ENCODE data around the gene SUMO3.

Gene SUMO3

DNA sequence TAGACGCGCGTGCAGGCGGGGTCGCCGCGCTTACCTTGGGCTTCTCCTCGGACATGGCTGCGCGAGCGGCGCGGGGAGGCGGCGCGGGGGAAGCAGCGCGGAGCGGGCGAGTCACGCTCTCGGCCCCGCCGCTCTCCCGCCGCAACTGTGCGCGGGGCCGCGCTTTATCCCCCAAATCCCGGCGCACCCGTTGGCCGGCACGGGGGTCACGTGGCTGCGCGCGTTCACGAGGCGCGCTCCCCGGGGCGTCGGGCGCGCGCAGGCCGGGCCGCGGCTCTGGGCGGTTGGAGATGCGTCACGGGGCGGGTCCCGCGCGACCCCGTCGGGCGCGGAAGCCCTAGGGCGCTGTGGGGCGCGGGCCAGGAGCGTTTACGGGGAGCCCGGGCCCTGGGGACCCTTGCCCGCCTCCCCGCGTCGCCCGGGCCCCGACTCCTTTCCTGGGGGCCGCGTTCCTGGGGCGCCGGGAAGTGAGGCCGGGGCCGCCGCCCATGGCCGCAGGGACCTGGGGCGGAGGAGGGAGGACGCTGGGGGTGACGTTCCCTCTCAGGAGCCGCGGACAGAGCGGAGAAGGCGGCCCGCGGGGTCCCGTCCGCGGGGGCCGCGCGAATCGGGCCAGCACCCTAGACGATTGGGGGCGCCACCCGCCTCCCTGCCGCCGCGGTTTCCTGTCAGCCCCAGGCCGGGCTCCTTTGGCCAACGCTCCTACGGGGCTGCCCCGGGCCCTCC, at the start of gene SUMO3:
TSS of gene SUMO3 (minus strand) at position 149 of the 726 bp plus-strand sequence. CDS start at position 55, 94 bp downstream.
- DNase-seq = peak; percentile 12

DNA sequence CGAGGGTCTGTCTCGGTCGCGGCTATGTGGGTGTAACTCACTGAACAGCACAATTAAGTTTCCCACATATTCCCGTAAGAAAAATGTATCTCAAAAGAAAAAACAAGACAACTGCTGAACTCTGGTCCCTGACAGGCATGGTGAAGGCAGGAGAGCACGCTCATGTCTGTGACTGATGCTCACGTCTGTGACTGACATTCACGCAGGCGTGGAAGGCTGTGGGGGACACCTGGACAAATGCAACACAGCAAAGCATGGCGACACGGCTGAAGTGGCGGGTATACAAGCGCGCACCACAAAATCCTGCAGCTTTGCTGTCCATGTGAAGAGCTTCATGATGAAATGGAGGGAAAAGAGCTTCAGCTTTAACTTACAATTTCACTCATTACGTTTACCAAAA, 49.6 kb upstream of the SUMO3 start:
- no peak for DNase-seq

DNA sequence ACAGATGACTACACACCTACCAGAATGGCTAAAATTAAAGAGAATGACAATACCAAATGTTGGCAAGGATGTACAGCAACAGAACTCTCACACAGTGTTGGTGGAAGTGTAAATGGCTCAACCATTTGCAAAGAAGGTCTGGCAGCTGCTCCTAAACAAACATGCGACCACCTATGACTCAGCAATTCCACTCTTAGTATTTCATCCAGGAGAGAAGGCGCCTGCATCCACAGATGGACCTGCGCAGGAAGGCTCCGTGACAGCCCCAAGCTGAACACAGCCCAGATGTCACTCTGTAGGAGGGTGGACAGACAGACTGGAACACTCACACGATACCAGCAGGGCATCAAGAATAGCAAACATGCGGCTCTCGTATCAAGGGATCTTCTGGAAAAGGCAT, 48.9 kb upstream of the SUMO3 start:
- DNase-seq = no peak

DNA sequence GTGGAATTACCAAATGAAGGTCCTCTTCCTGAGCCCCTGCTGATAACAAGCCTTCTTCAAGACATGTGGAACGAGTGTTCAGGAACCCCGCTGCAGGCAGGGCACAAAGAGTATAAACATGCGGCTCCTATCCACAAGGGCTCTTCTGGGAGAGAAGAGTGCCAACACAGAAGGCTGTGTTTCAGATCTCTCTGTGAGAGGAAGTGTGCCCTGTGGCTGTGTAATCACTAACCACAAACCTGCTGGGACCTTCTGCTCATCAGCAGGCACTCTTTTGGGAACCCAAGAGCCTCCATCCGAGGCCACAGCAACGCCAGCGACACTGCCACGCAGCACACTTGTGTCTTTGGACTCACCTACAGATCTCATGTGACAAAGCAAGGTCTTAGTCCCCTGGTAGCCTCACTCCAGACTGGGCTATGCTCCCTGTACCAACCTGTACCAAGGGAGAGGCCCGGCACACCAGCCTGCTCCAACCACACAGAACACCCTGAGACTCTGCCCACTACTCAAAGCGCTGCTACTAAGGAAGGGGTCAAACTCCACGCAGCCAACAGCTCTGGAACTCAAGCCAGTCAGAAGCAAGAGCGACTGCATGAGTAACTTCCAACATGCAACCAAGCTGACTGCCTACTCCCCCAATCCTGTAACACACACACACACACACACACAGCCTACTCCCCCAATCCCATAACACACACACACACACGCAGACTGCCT, 47.9 kb upstream of the SUMO3 start:
- no peak for DNase-seq

GRCh38 chr21:44862869-44863685, 45.2 kb upstream of the SUMO3 start:
- DNase-seq = no peak

GRCh38 chr21:44858791-44859190, 40.9 kb upstream of the SUMO3 start:
- DNase-seq = no peak

DNA sequence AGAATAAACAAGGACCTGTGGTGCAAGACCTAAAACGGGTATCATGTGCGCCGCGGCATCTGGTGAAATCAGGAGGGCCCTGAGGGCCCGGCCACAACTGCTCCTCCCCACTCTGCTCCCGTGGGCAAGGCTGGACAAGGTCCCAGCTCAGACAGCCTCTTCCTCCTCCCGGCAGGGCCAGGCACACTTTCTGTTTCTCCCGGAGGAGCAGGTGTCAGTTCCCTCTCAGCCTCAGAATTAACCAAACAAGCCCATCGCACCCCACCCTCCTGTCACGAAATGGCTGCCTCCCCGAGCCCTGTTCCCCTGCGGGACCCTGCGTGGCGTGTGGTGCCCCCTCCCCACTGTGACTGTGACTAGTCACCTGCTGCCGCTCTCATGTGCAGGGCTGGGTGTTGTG, 40.4 kb upstream of the SUMO3 start:
- no peak for DNase-seq

GRCh38 chr21:44857127-44857892, 39.4 kb upstream of the SUMO3 start:
- DNase-seq = no peak

- no peak for DNase-seq
Observed at GRCh38 chr21:44856131-44856530, 38.3 kb upstream of the SUMO3 start.

- no peak for DNase-seq
Observed at GRCh38 chr21:44855572-44855971, 37.7 kb upstream of the SUMO3 start.

- DNase-seq = no peak
Observed at GRCh38 chr21:44854664-44855446, 37.0 kb upstream of the SUMO3 start.

- DNase-seq = no peak
Observed at GRCh38 chr21:44854391-44854663, 36.5 kb upstream of the SUMO3 start.

DNA sequence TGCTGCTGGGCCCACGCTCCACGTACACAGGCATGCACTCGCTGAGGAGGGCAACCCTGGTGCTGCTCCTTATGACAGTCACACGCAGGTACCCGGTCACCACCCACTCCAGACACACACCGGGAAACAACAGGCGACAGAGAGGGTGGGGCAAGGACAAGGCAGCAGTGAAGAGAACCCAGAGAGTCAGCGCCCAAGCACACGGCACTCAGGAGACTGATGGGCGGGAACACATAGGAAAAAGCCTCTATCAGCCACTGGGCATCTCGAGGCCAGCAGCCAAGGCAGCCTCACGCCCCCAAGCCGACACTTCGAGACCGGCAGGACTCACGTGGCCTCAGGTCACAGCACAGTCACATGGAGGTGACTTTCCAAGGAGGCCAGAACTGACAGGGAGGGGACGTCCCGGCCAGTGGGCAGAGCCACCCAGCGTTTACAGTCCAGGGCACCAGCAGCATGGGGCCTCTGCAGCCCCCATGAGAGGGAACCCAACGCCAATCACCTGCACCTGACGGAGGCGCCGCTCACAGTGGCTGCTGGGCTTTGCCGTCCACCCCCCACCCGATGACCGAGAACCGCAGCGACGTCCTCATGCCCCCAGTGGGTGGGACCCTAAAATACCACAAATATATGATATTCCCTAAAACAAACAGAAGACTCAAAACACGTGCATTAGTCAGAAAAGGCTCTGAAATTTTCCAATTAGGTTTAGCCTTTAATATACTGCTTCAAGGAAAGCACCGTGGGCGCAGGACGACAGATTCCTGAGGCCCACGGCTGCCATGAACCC, 35.9 kb upstream of the SUMO3 start:
- DNase-seq = no peak

GRCh38 chr21:44850905-44851657, 33.2 kb upstream of the SUMO3 start:
- no peak for DNase-seq

GRCh38 chr21:44850208-44850800, 32.4 kb upstream of the SUMO3 start:
- no peak for DNase-seq

- no peak for DNase-seq
Observed at GRCh38 chr21:44849616-44850130, 31.8 kb upstream of the SUMO3 start.

GRCh38 chr21:44848821-44849521, 31.1 kb upstream of the SUMO3 start:
- DNase-seq = no peak

GRCh38 chr21:44847261-44848056, 29.6 kb upstream of the SUMO3 start:
- no peak for DNase-seq
